ENCODE measurements around the gene SETDB1. TPM values are rescaled to one million over a fixed set of nuclear protein-coding genes. Genes with fewer than 3 reads are reported as not detected.

The SETDB1 gene
- total and polyA plus RNA-seq, 2 of the 8 experiments (the other 6 are each of a cell fraction or from before 2014, with no cell fraction given), result 27.5 to 48.8 TPM

DNA sequence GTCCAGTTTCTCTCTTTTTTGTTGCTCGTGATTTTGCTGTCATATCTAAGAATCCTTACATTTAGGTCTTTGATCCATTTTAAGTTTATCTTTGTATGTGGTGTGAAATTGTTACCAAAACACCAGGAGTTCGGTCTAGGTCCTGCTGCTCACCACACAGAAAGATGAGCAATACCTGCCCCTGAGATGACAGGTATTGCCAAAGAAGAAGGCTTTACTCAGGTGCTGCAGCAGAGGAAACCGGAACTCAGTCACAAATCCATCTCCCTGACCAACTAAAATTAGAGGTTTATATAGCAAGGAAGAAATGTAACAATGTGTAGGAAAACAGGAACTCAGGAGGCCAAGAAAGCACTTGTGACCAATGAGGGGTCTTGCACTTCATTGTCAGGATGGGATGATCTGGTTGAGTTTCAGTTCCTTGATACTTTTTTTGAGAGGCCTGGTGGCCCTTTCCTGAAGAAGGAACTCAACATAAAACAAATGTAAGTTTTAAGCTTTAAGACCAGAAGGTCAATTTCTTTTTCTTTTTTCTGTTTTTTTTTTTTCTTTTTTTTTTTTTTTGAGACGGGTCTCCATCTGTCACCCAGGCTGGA lies 16.5 kb upstream of the SETDB1 start:
- DNase-seq (ENCODE audit: low read depth in 1 of 2, low spot score in 2 of 2) (no peak), FAIRE-seq (no peak)
- H3K4ac ChIP-seq (replicated peaks; ENCODE audit: insufficient read length, low read depth, low read length), result no peak overlapping the region
- no peak overlapping the region for H2BK20ac ChIP-seq (ENCODE audit: low read length)
- no peak overlapping the region for H4K91ac ChIP-seq (replicated peaks; ENCODE audit: insufficient read length, low read length)
- no peak overlapping the region for H3K18ac ChIP-seq (ENCODE audit: extremely low read depth, low read length)
- no peak overlapping the region for H4K5ac ChIP-seq (ENCODE audit: insufficient read length, low read depth, low read length)
- H3K9ac ChIP-seq (replicated peaks in 1 of 4; ENCODE audit: extremely low read depth in 1 of 4, low read depth in 3 of 4, low read length in 3 of 4), result no peak overlapping the region
- no peak overlapping the region for H3K23ac ChIP-seq (ENCODE audit: insufficient read length)
- H2BK12ac ChIP-seq (ENCODE audit: low read depth, low read length), result no peak overlapping the region
- ChIA-PET POLR2A (ENCODE audit: partially characterized antibody) (no interaction called here), CTCF (ENCODE audit: partially characterized antibody) (interaction anchor here (0.8 kb wide), 1 partner anchor 12 kb away, joined by 4 read pairs; no protein-coding TSS in a partner anchor)
- no peak overlapping the region for H2BK120ac ChIP-seq (replicated peaks; ENCODE audit: low read depth, low read length)
- no peak overlapping the region for H2BK5ac ChIP-seq (ENCODE audit: low read depth, low read length)
- no peaks in the 10 kb centered on the region for H3K79me2 ChIP-seq (ENCODE audit: control insufficient read depth in 1 of 2, insufficient read depth in 2 of 2, low read length in 2 of 2)
- no peak overlapping the region for H3K27ac ChIP-seq (ENCODE audit: low read depth, low read length)
- H3K14ac ChIP-seq (ENCODE audit: insufficient read length), result no peak overlapping the region
- TF ChIP-seq EP300 (IDR thresholded peaks at IDR 0.05; ENCODE audit: borderline replicate concordance in 1 of 2, low read depth in 2 of 2, low read length in 2 of 2), result no peak
- no peaks in the 10 kb centered on the region; a peak in 1 of 8 replicates for H3K36me3 ChIP-seq (ENCODE audit: control insufficient read depth in 2 of 4, insufficient read depth in 4 of 4, low read length in 3 of 4)
- no peak overlapping the region for H2BK15ac ChIP-seq (ENCODE audit: low read length)
- H3K4me2 ChIP-seq (ENCODE audit: insufficient read depth in 1 of 2, low read depth in 2 of 2, low read length in 2 of 2), result no peak overlapping the region
- H2AFZ ChIP-seq (ENCODE audit: low read length), result no peak overlapping the region
- H3K23me2 ChIP-seq (ENCODE audit: low read depth, low read length), result no peaks in the 10 kb centered on the region
- no peak overlapping the region for H2AK5ac ChIP-seq (ENCODE audit: low read depth, low read length)
- peaks cover 0 to 3% of the 10 kb centered on the region in 2 experiments; a peak in 1 of 4 replicates for H3K9me3 ChIP-seq (ENCODE audit: insufficient read depth in 2 of 2, low read depth in 1 of 2, low read length in 1 of 2)
- no peak overlapping the region for H3K56ac ChIP-seq (replicated peaks; ENCODE audit: insufficient read length, low read depth, low read length)
- H3K4me3 ChIP-seq (ENCODE audit: extremely low read depth in 1 of 4, insufficient read depth in 2 of 4, low read depth in 3 of 4, low read length in 4 of 4), result no peak overlapping the region
- peaks cover 0 to 4% (median 0%) of the 10 kb centered on the region in 4 experiments; a peak in 2 of 7 replicates for H3K4me1 ChIP-seq (replicated peaks in 1 of 4; ENCODE audit: control insufficient read depth in 3 of 4, insufficient read depth in 4 of 4, low read length in 3 of 4)
- H4K20me1 ChIP-seq (replicated peaks in 1 of 2; ENCODE audit: control insufficient read depth in 1 of 2, insufficient read depth in 2 of 2, low read length in 2 of 2), result no peaks in the 10 kb centered on the region
- WGBS, 2 experiments (ENCODE audit: extremely low coverage in 1 of 2, insufficient coverage in 1 of 2, insufficient read length in 1 of 2, insufficient replicate concordance in 2 of 2, low coverage in 1 of 2, low lambda C conversion rate in 2 of 2, missing lambda C conversion rate in 1 of 2), result 92% methylated on average over 3 of the region's 4 CpGs; no CpG with 5 or more reads in 1 of the 2 experiments
- H3K79me1 ChIP-seq (ENCODE audit: low read depth, low read length), result no peaks in the 10 kb centered on the region
- no peak overlapping the region for H4K8ac ChIP-seq (ENCODE audit: extremely low read depth, insufficient read depth, low read length)
- no peaks in the 10 kb centered on the region; a peak in 1 of 7 replicates for H3K27me3 ChIP-seq (replicated peaks in 1 of 4; ENCODE audit: control insufficient read depth in 3 of 4, extremely low read depth in 1 of 4, insufficient read depth in 3 of 4, low read length in 3 of 4)

Measured in H1 (cell line).